ENCODE measurements around the gene CAD. TPM values are rescaled to one million over a fixed set of nuclear protein-coding genes. Genes with fewer than 3 reads are reported as not detected.

CAD gene
- total and polyA plus RNA-seq, 2 donors (not counting 3 experiments of a cell fraction or from before 2014, with no cell fraction given) = 60.3 to 91.4 TPM

DNA sequence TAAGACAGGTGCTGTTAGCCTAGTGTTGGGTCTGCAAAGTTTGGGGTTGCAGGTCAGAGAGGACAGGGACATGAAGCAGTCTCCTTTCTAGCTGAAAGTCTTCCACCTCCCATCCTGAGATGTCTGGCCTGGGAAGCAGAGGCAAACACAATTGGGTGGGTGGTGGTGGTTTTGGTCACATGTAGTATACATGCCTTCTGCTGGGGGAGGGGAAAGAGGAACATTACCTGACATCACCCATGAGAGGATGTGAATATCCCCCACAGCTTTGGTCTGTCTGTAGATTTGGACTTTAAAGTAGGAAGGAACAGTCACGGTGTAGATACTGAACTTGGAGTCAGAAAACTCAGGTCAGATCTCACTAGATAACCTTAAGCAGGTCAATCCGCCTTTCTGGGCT, 53.5 kb downstream of the CAD start:
- no peaks in the 10 kb centered on the region for H3K79me2 ChIP-seq (ENCODE audit: control insufficient read depth, insufficient read depth, low read length)
- no peak overlapping the region for H3K4me2 ChIP-seq (ENCODE audit: insufficient read depth, low read length)
- H3K9me1 ChIP-seq (replicated peaks; ENCODE audit: control insufficient read depth, extremely low read depth, insufficient read depth, low read length) = no peaks in the 10 kb centered on the region
- FAIRE-seq = no peak
- DNase-seq (ENCODE audit: low read depth, low spot score) = no peak
- peaks cover 8% of the 10 kb centered on the region in 2 experiments for H3K27me3 ChIP-seq (ENCODE audit: control insufficient read depth in 2 of 2, insufficient read depth in 2 of 2, low read length in 2 of 2)
- intact Hi-C loops (cut with micrococcal nuclease) = no loop called here
- ChIA-PET CTCF (interaction anchor here (1.3 to 3.3 kb wide), 4 partner anchors 9 to 32 kb away, joined by 4 to 30 read pairs (median 10); partner anchors contain the start of gene TRIM54), POLR2A (interaction anchor here (0.6 kb wide), 1 partner anchor 18 kb away, joined by 3 read pairs; no protein-coding TSS in a partner anchor)
- no peak overlapping the region for H3K9ac ChIP-seq (replicated peaks; ENCODE audit: extremely low read depth, insufficient read depth, low read length)
- no peaks in the 10 kb centered on the region for H3K4me1 ChIP-seq (ENCODE audit: control insufficient read depth, extremely low read depth, insufficient read depth, low read length)
- H3K36me3 ChIP-seq (ENCODE audit: control insufficient read depth in 2 of 2, extremely low read depth in 1 of 2, insufficient read depth in 2 of 2, low read length in 2 of 2) = no peaks in the 10 kb centered on the region
- no TSS peak for BruUV-seq (replicated peaks)
- no peak overlapping the region for H3K27ac ChIP-seq (ENCODE audit: insufficient read depth, low read depth, low read length)
- no peaks in the 10 kb centered on the region for H3K9me3 ChIP-seq (replicated peaks; ENCODE audit: control insufficient read depth, insufficient read depth, low read length)
- TF ChIP-seq EZH2 (IDR thresholded peaks at IDR 0.05; ENCODE audit: borderline replicate concordance, low read depth, low read length, severe bottlenecking) = no peak
- TF ChIP-seq POLR2AphosphoS5 (IDR thresholded peaks at IDR 0.05; ENCODE audit: insufficient read depth, low read depth, low read length) = no peak
- TF ChIP-seq, protein P1, sequence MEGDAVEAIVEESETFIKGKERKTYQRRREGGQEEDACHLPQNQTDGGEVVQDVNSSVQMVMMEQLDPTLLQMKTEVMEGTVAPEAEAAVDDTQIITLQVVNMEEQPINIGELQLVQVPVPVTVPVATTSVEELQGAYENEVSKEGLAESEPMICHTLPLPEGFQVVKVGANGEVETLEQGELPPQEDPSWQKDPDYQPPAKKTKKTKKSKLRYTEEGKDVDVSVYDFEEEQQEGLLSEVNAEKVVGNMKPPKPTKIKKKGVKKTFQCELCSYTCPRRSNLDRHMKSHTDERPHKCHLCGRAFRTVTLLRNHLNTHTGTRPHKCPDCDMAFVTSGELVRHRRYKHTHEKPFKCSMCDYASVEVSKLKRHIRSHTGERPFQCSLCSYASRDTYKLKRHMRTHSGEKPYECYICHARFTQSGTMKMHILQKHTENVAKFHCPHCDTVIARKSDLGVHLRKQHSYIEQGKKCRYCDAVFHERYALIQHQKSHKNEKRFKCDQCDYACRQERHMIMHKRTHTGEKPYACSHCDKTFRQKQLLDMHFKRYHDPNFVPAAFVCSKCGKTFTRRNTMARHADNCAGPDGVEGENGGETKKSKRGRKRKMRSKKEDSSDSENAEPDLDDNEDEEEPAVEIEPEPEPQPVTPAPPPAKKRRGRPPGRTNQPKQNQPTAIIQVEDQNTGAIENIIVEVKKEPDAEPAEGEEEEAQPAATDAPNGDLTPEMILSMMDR (IDR thresholded peaks at IDR 0.05; ENCODE audit: extremely low read depth in 1 of 2, insufficient read depth in 1 of 2, low read depth in 1 of 2, low read length in 2 of 2) = no peak
- TF ChIP-seq, protein P2, sequence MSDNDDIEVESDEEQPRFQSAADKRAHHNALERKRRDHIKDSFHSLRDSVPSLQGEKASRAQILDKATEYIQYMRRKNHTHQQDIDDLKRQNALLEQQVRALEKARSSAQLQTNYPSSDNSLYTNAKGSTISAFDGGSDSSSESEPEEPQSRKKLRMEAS (IDR thresholded peaks at IDR 0.05; ENCODE audit: insufficient read depth, insufficient read length) = no peak
- TF ChIP-seq MYC (IDR thresholded peaks at IDR 0.05; ENCODE audit: low read depth, low read length) = no peak
- no peak for TF ChIP-seq POLR2A (IDR thresholded peaks at IDR 0.05; ENCODE audit: low read depth, low read length)
- no peak for TF ChIP-seq GATA2 (IDR thresholded peaks at IDR 0.05; ENCODE audit: insufficient read depth, insufficient read length, low read depth, low read length)
- no peak for TF ChIP-seq JUN (IDR thresholded peaks at IDR 0.05; ENCODE audit: borderline replicate concordance, insufficient read depth, insufficient read length, low read depth)
- no peak for TF ChIP-seq FOS (IDR thresholded peaks at IDR 0.05; ENCODE audit: borderline replicate concordance, insufficient read depth, low read length)
- H3K4me3 ChIP-seq (replicated peaks in 1 of 3; ENCODE audit: insufficient read depth in 1 of 3, low read depth in 1 of 3, low read length in 3 of 3) = no peak overlapping the region
- H2AFZ ChIP-seq (ENCODE audit: low read depth, low read length) = no peak overlapping the region
- dilution Hi-C loops (cut with MboI; ENCODE audit: extremely low pct_ligation_motif_present, low sequenced_read_pairs) = no loop called here
- H4K20me1 ChIP-seq (replicated peaks; ENCODE audit: control insufficient read depth, extremely low read depth, insufficient read depth, low read length) = no peaks in the 10 kb centered on the region
